ENCODE measurements around the gene TARBP2.

The TARBP2 gene

DNA sequence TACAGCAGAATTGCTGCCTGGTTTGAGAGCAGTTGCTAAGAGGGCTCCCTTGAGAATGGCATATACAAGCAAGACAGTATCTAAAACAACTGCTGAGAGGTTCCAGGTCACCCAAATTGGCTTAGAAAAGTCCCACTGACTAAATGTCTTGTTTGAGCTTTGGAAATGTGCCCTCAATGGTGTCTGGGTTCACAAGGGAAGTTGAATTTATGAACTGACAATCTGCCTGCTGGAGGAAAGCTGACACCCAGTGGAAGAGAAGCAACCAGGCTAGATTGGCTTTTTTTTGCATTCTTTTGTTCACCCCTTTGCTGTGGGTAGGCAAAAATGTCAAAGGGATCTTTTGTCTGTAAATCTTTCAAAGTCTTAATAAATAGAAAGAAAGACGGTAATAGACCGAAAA, 50.8 kb downstream of the TARBP2 start:
- no peak for DNase-seq (ENCODE audit: low read depth)
- no peak for TF ChIP-seq CTCF (conservative IDR thresholded peaks at IDR 0.05; ENCODE audit: low read length)
- H3K4me3 ChIP-seq (ENCODE audit: low read length), result no peak overlapping the region

GRCh38 chr12:53552361-53553327, 51.6 kb downstream of the TARBP2 start:
- DNase-seq (ENCODE audit: low read depth), result no peak
- no peak for TF ChIP-seq CTCF (conservative IDR thresholded peaks at IDR 0.05; ENCODE audit: low read length)
- no peak overlapping the region for H3K4me3 ChIP-seq (ENCODE audit: low read length)
